ENCODE results near the gene ANKH. TPM values are rescaled to one million over a fixed set of nuclear protein-coding genes. Genes with fewer than 3 reads are reported as not detected.

Gene ANKH
- total RNA-seq, 6 donors from 2014 or later: 17.2 to 66.7 (median 24.5) TPM

DNA sequence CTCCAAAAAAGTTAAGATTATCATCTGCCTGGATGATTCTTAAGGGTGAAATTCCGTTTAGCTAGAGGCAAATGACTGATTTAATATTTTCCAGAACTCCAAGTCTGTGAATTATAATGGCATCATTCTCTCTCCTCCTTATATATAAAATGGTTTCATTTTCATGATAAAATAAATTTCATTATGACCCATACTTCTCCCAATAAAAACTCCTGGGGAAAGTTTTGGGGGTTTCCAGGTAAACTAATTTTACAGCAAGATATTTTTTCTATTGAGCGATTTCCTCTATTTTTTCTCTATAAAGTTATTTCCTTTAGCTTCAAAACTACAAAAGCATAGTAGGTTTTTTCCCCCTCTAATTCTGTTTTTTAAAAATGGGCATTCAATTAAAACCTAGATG lies 214.7 kb downstream of the ANKH start:
- no peak overlapping the region for H3K27ac ChIP-seq
- WGBS, 2 donors: 41 to 44% methylated on average over 2 of the region's 2 CpGs
- no peak for ATAC-seq (ENCODE audit: low FRiP score in 2 of 2)
- H3K4me1 ChIP-seq: no peaks in the 10 kb centered on the region
- TF ChIP-seq POLR2AphosphoS5 (IDR thresholded peaks at IDR 0.05): no peak
- TF ChIP-seq POLR2A (IDR thresholded peaks at IDR 0.05): no peak
- TF ChIP-seq EP300 (IDR thresholded peaks at IDR 0.05): no peak
- TF ChIP-seq, protein P1, sequence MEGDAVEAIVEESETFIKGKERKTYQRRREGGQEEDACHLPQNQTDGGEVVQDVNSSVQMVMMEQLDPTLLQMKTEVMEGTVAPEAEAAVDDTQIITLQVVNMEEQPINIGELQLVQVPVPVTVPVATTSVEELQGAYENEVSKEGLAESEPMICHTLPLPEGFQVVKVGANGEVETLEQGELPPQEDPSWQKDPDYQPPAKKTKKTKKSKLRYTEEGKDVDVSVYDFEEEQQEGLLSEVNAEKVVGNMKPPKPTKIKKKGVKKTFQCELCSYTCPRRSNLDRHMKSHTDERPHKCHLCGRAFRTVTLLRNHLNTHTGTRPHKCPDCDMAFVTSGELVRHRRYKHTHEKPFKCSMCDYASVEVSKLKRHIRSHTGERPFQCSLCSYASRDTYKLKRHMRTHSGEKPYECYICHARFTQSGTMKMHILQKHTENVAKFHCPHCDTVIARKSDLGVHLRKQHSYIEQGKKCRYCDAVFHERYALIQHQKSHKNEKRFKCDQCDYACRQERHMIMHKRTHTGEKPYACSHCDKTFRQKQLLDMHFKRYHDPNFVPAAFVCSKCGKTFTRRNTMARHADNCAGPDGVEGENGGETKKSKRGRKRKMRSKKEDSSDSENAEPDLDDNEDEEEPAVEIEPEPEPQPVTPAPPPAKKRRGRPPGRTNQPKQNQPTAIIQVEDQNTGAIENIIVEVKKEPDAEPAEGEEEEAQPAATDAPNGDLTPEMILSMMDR (IDR thresholded peaks at IDR 0.05): no peak
- no peaks in the 10 kb centered on the region for H3K27me3 ChIP-seq
- DNase-seq: no peak
- no peaks in the 10 kb centered on the region for H3K36me3 ChIP-seq
- no peaks in the 10 kb centered on the region for H3K9me3 ChIP-seq
- no peak overlapping the region for H3K4me3 ChIP-seq

DNA sequence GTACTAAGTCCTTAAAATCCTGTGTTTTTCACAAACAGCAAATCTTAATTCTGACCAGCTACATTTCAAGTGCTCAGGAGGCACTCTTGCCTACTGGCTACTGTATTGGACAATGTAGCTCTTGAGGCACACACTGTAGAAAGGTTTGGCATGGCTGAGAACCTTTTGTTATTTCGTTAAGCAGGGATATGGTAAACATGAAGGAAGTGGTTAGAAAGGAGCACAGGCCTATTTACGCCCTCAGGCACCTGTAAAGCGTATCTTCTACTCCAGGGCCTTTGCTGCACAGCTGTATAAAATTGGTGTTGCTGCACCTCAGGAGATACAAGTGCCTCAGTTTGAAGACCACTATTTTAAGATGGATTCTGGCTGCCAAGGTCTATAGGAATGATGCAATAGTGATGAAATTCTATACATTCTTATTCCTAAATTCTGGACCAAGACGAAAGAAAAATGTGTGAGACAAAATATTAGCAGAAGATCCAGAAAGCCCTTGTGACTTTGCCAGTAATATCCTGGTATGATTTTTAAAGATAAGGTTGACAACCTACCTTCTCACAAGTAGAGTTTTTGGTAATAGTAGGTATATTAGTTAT lies 216.3 kb downstream of the ANKH start:
- DNase-seq (no peak), ATAC-seq (ENCODE audit: low FRiP score in 2 of 2) (no peak)
- no peaks in the 10 kb centered on the region for H3K4me1 ChIP-seq
- no peaks in the 10 kb centered on the region for H3K36me3 ChIP-seq
- H3K27me3 ChIP-seq: no peaks in the 10 kb centered on the region
- WGBS, 2 donors: 53 to 58% methylated on average over 4 of the region's 4 CpGs
- no peak overlapping the region for H3K4me3 ChIP-seq
- TF ChIP-seq POLR2A (IDR thresholded peaks at IDR 0.05) (no peak), POLR2AphosphoS5 (IDR thresholded peaks at IDR 0.05) (no peak), EP300 (IDR thresholded peaks at IDR 0.05) (no peak)
- TF ChIP-seq, protein P1 (IDR thresholded peaks at IDR 0.05): no peak
- no peak overlapping the region for H3K27ac ChIP-seq
- no peaks in the 10 kb centered on the region for H3K9me3 ChIP-seq

Small RNA genes lying within 50 kb of the gene (small RNA-seq; reads per million reads assigned to genes)
- gene HNRNPKP5: 0 reads per million in 4 donors
- 0 reads per million in 4 donors for gene MIR4637

Other genes with a start within 250 kb of the ANKH start
- 10 to 100 TPM; 31.0 to 81.1 (median 38.3) TPM for gene OTULIN, start 207.1 kb downstream of the ANKH start, total RNA-seq